Stomach (tissue), 4 donors: ENCODE measurements around the gene DCDC1.

Experiments
- CTCF ChIP-seq, 7 experiments: fragments of 450-650 bp in 4 of 7; fragments of 200-600 bp in 3 of 7; sonication (generic) in 3 of 7; IDR thresholded peaks; one replicate each; pipeline ENCODE4 v1.5.1; 2016 to 2019; ENCODE audit warnings: antibody characterized with exemption in 7 of 7, control low read depth in 2 of 7, mild to moderate bottlenecking in 1 of 7
- EP300 ChIP-seq: sonication (generic); formaldehyde crosslinking; IDR thresholded peaks from one replicate; pipeline ENCODE4 v1.6.1; 2017; ENCODE audit warnings: antibody characterized with exemption
- POLR2A ChIP-seq, 4 donors: fragments of 450-650 bp; IDR thresholded peaks; one replicate each; pipeline ENCODE4 v1.6.1; 2016; ENCODE audit warnings: antibody characterized with exemption in 4 of 4, control low read depth in 2 of 4, mild to moderate bottlenecking in 1 of 4, moderate library complexity in 1 of 4
- POLR2AphosphoS5 ChIP-seq, 3 donors: sonication (generic); formaldehyde crosslinking; IDR thresholded peaks; one replicate each; pipeline ENCODE4 v1.6.1; 2016; ENCODE audit warnings: antibody characterized with exemption in 3 of 3

GRCh38 chr11:31247321-31247720 lies 122.2 kb downstream of the DCDC1 start:
- TF ChIP-seq CTCF (IDR thresholded peaks at IDR 0.05) (no peak), POLR2A (IDR thresholded peaks at IDR 0.05) (no peak), POLR2AphosphoS5 (IDR thresholded peaks at IDR 0.05) (no peak), EP300 (no peak)
